GM18502 (cell line): ENCODE data around the gene CDK5RAP1.
"Not testable (repeated sequence)": the region's sequence is repeated elsewhere in the genome, so short reads cannot be mapped to it uniquely, and the experiment has no call there.

Source experiments
- ATAC-seq: cut with Tn5 transposase; IDR thresholded peaks from one replicate; pipeline ENCODE4 v1.9.1; 2021; ENCODE audit warnings: mild to moderate bottlenecking; ENCODE audit not compliant: unreplicated experiment, poor library complexity

Gene CDK5RAP1, protein sequence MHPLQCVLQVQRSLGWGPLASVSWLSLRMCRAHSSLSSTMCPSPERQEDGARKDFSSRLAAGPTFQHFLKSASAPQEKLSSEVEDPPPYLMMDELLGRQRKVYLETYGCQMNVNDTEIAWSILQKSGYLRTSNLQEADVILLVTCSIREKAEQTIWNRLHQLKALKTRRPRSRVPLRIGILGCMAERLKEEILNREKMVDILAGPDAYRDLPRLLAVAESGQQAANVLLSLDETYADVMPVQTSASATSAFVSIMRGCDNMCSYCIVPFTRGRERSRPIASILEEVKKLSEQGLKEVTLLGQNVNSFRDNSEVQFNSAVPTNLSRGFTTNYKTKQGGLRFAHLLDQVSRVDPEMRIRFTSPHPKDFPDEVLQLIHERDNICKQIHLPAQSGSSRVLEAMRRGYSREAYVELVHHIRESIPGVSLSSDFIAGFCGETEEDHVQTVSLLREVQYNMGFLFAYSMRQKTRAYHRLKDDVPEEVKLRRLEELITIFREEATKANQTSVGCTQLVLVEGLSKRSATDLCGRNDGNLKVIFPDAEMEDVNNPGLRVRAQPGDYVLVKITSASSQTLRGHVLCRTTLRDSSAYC

GRCh38 chr20:33401184-33401920 is at the start of gene CDK5RAP1:
Gene CDK5RAP1, minus strand, starts transcription at chr20:33401519. Its CDS starts 4,455 bp downstream, at chr20:33397064.
- peak; percentile 87 for ATAC-seq

GRCh38 chr20:33450867-33451266 is 49.5 kb upstream of the CDK5RAP1 start:
- no peak for ATAC-seq

DNA sequence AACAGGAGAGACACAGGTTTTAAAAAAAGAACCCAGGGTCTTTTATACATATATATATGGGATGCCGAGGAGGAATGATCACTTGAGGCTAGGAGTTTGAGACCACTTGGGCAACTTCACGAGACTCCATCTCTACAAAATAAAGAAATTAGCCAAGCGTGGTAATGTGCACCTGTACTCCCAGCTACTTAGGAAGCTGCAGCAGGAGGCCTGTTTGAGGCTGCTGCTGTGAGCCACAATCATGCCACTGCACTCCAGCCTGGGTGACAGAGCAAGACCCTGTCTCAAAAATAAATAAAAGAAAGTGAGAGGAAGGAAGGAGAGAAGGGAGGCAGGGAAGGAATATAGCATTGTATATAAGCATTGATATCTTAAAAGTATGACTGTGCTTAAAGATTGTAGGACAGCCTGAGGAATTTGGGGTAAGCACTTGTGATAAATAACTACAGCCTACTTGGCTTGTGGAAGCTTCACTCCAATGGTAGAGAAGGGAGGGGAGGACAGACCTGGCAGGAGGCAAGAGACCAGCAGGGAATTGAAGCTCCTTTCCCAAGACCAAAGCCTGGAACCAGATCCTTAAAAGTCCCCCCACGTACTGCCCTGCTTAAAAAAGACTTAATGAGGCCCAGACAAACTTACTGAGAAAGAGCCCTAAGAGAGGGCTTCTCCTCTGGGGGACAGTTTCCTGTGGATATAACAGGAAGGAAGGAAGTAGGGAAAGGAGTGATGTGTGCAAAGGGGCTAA is 44.7 kb upstream of the CDK5RAP1 start:
- no peak for ATAC-seq

GRCh38 chr20:33444797-33445560 is 43.7 kb upstream of the CDK5RAP1 start:
- no peak for ATAC-seq

DNA sequence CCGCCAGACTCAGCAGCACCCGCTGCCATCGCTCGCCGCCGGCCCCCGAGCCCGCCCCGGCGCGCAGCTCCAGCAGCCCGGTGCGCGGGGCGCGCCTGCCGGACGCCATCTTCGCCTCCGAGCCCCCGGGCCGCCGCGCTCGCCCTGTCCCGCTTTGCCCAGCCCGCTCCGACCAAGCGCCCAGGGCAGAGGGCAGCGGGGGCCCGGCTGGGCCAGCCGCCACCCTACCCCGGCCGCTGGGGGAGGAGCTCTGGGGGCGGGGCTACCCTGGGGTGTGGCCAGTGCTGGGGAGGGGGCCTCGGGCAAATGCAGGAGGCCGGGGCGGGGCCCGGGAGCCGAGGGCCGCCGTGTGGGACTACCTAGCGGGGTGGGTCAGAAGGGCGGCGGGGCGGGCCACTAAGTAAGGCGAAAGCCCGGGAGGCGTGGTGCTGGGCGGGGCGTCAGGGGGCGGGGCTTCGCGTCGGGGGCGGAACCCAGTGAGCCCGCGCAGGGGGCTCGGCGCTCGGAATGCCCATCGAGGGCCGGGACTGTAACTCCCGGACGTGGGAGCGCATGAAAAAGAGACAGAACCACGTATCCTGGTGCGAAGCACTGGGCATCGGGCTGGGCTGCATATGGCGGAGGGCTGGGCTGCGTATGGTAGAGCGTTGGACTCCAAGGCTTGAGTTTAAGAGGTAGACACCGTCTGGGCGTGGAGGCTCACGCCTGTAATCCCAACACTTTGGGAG is 42.4 kb upstream of the CDK5RAP1 start, which contains the start of gene SNTA1:
Gene SNTA1 (minus strand): TSS at position 252 of the 728 bp plus-strand sequence. CDS start 143 bp downstream, at position 109.
- peak; percentile 71 for ATAC-seq

DNA sequence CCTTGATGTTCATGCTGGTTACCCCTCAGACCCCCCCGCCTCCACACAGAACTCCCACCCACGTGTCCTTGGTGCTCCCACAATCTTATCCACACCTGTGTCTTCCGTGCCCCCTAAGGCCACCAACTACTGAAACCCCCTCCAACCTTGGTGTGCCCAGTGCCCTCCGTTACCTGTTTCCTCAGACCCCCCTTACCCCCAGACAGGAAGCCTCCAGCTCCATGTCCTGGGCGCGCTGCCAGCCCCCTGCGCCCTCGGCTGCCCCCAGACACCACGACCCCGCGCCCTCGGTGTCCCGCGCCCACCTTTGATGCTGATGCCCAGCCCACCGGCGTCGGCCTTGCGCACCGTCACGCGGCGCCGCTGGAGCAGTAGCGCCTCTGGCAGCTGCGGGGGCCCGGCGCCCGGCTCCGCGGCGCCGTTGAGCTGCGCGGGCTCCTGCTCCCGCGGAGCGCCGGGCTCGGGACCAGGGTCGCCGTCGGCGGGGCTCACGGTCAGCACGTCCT is 41.7 kb upstream of the CDK5RAP1 start:
- peak; percentile 23 for ATAC-seq

- no peak for ATAC-seq
Observed at GRCh38 chr20:33442136-33443005, 41.1 kb upstream of the CDK5RAP1 start.

DNA sequence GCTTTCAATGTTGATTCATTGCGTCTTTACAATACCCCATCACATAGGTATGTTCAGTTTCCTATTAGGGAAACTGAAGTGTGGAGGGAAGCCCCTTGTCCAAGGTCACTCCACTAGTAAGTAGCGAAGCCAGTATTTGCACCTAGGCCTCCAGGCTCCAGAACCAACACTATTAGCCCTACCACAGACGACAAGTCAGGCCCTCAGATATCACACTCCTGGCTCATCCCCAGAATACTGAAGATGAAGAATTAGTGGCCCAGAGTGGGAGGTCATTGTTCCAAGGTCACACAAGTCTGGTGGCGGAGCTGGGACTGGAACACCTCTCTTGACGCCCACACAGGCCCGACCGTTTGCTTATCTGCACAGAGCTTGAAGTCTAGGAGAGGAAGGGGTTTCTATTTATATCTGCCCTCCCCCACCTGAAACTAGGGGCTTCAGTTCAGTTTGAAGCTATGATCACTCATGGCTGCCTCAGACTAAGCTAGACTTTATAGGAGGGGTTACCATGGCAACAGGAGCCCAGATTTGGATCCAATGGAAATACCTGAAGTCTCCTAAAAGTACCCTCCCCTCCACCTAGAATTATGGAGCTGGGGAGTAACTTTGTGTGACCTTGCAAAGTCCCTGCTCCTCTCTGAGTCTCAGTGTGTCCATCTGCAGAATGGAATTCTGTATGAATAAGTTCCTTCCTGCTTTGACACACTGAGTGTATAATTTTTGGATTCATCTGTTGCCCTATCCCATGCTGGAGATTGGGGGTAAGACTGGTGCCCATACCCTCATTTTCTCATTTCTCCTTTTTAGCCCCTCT is 40.0 kb upstream of the CDK5RAP1 start:
- ATAC-seq, result no peak

GRCh38 chr20:33440562-33440961 is 39.2 kb upstream of the CDK5RAP1 start:
- not testable (repeated sequence) for ATAC-seq

GRCh38 chr20:33438481-33438880 is 37.2 kb upstream of the CDK5RAP1 start:
- ATAC-seq, result no peak

- ATAC-seq, result no peak
Observed at GRCh38 chr20:33437141-33437911, 36.0 kb upstream of the CDK5RAP1 start.

- ATAC-seq, result no peak
Observed at GRCh38 chr20:33434434-33434833, 33.1 kb upstream of the CDK5RAP1 start.

- ATAC-seq, result no peak
Observed at GRCh38 chr20:33433465-33434234, 32.3 kb upstream of the CDK5RAP1 start.

- no peak for ATAC-seq
Observed at GRCh38 chr20:33431797-33432381, 30.6 kb upstream of the CDK5RAP1 start.

- not testable (repeated sequence) for ATAC-seq
Observed at GRCh38 chr20:33423875-33424274, 22.6 kb upstream of the CDK5RAP1 start.
